H1 (cell line): ENCODE data around the gene KCNT1. TPM values are rescaled to one million over a fixed set of nuclear protein-coding genes. Genes with fewer than 3 reads are reported as not detected.

Experiments used
- ATF2 ChIP-seq: IDR thresholded peaks from 2 replicates; pipeline ENCODE4 v1.6.1; 2012; ENCODE audit warnings: low read length, inconsistent platforms
- CBX8 ChIP-seq: fragments of 300-800, 300-1000 bp; sonication (generic); IDR thresholded peaks from 2 replicates; pipeline ENCODE4 v1.7.1; 2016; ENCODE audit warnings: low read depth, low read length, borderline replicate concordance
- EP300 ChIP-seq, 2 experiments: IDR thresholded peaks; 1 replicate in 1 of 2; 2 replicates in 1 of 2; pipeline ENCODE4 v1.6.1; 2011 to 2012; ENCODE audit warnings: low read depth in 2 of 2, low read length in 2 of 2, mild to moderate bottlenecking in 2 of 2, borderline replicate concordance in 1 of 2, inconsistent platforms in 1 of 2, moderate library complexity in 1 of 2
- SP2 ChIP-seq: IDR thresholded peaks from 2 replicates; pipeline ENCODE4 v1.6.1; 2012; ENCODE audit warnings: mild to moderate bottlenecking, low read length, inconsistent platforms
- polyA plus RNA-seq, 7 experiments: library from polyadenylated mRNA; depleted of rRNA in 3 of 7; stranded (reverse) in 5 of 7; unstranded in 2 of 7; fragments of >200 nt in 5 of 7; fragments of 200-250 nt in 2 of 7; gene quantifications; 1 replicate in 5 of 7; 2 replicates in 1 of 7; 4 replicates in 1 of 7; pipeline versions ENCODE4 v1.2.1 to v1.2.3, GENCODE V29; 2011 to 2013; ENCODE audit warnings: missing spikeins in 2 of 7, mixed read lengths in 2 of 7
- total RNA-seq: library from RNA; stranded (reverse); fragmentation: NEBNext Ultra II Directional; extraction: Animal tissue kit (Norgen Biotek cat#: 25700); gene quantifications from 2 replicates; pipeline ENCODE4 v1.2.1, GENCODE V29; 2021

KCNT1 gene
- total and polyA plus RNA-seq, 2 of the 8 experiments (the other 6 are each of a cell fraction or from before 2014, with no cell fraction given) = 0.13 to 0.20 TPM

GRCh38 chr9:135743546-135744332 is 41.8 kb downstream of the KCNT1 start (continued):
- TF ChIP-seq ATF2 (no peak), CBX8 (no peak), EP300 (IDR thresholded peaks at IDR 0.05; ENCODE audit: borderline replicate concordance in 1 of 2, low read depth in 2 of 2, low read length in 2 of 2) (no peak), SP2 (no peak)
